NCI-H2196 (cell line): Measurements from ENCODE around the gene DDRGK1.
A peak's percentile ranks its signal among the peaks of the same experiment; 100 is the strongest.

Experiments
- DNase-seq: peaks from one replicate; lab custom pipeline; 2025; ENCODE audit not compliant: unreplicated experiment; lab: John Stamatoyannopoulos, UW

The DDRGK1 gene

GRCh38 chr20:3204124-3204794 is at the start of gene DDRGK1:
Gene DDRGK1 (minus strand): TSS chr20:3204682. CDS start chr20:3204627, 55 bp downstream.
- peak; percentile 91 for DNase-seq

- peak; percentile 36 for DNase-seq
Observed at GRCh38 chr20:3251806-3252205, 47.3 kb upstream of the DDRGK1 start.

GRCh38 chr20:3250091-3250504 is 45.6 kb upstream of the DDRGK1 start:
- no peak for DNase-seq

GRCh38 chr20:3248993-3249347 is 44.5 kb upstream of the DDRGK1 start:
- no peak for DNase-seq

DNA sequence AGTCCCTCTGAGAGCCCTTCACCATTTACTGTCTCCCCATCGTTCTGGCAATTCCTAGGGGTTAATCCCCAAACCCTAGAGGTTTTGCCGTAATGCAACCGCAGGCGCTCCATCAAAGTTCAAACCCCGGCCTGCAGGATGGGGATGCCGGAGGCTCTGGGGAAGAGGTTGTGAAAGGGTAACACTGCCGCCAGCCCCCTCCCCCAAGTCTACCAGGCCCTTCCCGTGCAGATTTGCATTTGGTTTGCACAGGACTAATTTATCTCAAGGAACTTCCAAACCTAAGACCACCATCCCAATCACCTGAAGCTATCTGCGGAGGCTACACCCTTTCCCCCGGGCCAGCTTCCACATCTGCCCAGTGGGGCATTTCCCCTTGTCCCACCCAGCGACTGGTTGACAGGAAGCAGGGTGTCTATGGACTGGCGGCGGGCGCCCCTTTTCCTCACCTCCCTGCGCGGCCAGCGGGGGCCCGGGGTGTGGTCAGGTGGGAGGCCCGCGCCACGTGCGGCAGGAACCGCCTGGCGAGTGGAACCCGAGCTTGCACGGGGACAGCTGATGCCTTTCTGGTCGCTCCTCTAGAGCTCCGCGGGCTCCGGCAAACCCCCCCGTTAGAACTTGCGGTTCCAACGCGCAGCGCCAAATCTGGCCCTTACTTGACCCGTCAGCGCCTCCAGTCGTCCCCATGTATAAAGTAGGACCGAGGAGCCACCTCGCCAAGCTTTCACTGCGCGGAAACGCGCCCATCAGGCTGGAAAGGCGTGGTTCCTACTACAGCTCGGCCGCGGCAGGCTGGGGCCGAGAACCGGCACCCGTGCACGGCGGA is 43.9 kb upstream of the DDRGK1 start:
- DNase-seq, result no peak

DNA sequence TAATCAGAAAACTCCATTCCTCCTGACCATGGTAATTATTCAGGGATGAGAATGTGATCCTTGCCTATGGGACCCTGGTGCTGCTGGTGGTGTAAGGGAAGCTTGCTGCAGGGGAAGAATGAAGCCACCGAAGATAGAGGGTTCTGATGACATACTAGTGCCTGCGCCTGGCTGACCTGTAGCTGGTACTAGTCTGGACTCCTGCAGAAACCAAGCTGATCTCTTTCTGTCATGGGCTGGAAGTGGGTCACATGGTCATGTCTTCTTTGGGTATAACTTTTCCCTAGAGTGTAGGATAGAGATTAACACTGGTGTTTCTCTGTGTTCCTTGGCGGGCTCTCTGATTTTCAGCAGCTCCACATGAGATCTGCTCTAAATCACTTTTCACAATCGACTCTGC is 43.2 kb upstream of the DDRGK1 start:
- no peak for DNase-seq

GRCh38 chr20:3246682-3247081 is 42.2 kb upstream of the DDRGK1 start:
- DNase-seq, result no peak

GRCh38 chr20:3245711-3246110 is 41.2 kb upstream of the DDRGK1 start:
- DNase-seq, result no peak

- DNase-seq, result no peak
Observed at GRCh38 chr20:3245156-3245555, 40.7 kb upstream of the DDRGK1 start.

- no peak for DNase-seq
Observed at GRCh38 chr20:3244613-3245012, 40.1 kb upstream of the DDRGK1 start.

- no peak for DNase-seq
Observed at GRCh38 chr20:3243718-3244358, 39.4 kb upstream of the DDRGK1 start.

GRCh38 chr20:3242172-3242692 is 37.8 kb upstream of the DDRGK1 start:
- no peak for DNase-seq

DNA sequence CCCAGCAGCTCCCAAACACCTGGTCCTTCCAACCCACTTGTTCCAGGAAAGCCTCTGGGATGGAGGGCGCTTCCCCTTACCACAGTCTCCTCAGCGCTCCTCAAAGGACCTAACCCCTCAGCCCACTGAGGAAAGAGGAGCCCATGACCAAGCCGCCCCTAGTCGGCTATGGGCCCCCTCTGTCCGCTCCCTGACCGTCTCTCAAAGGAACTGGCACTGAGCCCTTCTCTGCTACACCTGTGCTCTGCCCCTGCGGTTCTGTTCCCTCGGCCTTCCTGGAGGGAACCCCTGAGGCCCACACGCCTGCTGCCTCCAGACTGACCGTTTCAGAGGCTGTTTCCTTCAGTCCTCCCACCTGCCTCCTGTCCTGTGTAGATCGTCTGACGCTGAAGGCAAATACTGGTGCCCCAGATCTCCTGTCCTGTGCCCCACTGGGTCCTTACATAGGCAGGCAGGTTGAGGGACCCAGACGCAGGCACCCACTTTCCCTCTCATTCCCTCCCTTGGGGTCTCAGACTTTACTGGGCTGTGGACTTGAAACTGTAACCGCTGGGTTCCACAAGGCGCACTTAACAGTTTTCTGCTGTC is 36.4 kb upstream of the DDRGK1 start:
- no peak for DNase-seq

DNA sequence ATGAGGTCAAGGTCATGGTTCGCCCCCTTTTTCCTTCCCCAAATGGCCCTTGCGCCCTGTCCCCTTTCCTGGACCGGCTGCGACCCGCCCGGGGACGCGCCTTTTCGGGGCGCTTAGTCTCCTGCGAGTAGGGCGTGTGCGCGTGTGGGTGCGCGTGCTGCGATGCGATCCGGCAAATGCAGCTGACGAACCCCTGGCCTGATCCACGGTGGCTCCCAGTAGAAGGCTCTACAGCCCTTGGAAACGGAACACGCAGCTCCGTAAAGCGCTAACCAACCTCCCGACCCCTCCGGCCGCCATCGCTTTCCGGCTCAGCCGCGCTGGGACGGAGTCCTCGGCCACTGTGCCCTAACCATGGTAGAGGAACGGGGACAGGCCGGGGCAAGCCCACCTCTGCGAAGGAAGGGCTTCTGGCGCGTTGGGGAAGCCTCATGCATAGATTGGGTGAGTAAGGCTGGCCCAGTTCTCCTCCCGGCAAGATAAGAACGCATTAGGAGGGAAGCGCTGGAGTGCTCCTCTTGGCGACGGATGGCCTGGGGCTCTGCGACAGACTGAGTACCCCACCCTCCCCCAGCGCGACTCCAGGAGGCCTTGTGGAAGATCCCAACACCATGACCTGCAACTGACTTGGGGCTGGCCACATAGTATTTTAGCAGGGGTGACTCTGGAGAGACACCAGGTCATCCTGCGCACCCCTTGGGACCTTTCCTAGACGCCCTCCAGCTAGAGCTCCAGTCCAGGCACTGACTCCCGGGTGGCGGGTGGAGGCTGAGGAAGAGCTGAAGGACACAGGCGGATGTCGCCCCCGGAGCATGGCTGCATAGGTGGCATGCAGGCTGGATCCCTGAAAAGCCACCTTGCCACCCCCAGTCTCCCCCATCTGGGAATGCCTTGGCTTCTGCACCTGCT is 35.6 kb upstream of the DDRGK1 start:
- DNase-seq, result no peak

DNA sequence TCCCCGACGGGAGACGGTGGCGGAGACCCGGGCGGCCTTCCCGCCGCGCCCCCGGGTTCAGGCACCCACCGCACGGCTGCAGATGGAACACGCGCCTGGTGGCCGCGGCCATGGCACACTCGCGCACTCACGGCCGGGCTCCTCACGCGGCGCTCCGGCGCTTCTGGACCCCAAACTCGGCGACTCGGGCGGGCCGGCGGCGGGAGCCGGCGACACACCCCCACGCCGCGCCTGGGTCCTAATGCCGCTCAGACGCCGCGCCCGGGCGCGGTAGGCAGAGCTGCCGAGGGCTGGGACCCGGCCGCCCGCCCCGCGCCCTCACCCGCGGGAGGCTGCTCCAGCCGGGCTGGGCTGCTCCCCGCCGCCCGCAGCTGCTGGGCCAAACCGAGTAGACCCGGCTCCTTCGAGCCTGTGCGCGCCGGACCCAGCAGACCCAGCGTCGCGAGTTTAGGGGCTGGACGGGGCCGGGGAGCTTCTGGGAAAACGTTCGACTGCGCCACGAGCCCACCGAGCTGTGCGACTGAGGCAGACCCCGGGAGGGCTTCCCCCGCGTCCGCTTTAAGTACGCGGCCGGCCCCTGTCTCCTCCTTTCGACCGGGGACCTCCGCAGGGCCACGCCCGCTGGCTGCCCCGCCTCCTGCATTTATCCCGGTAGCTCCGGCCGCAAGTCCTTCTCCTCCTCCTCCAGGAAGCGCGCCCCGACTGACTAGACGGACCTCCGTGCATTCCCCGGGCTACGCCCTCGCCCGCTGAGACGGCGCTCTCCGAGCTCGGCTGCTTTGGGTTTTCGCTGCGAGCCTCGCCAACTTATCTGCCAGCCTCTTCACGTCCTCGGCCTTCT is 34.8 kb upstream of the DDRGK1 start, which contains the start of gene SLC4A11:
TSS of gene SLC4A11 (minus strand) at position 165 of the 841 bp plus-strand sequence. CDS start at position 112, 53 bp downstream.
- peak; percentile 41 for DNase-seq

GRCh38 chr20:3238616-3239025 is 34.1 kb upstream of the DDRGK1 start:
- no peak for DNase-seq

GRCh38 chr20:3237958-3238615 is 33.6 kb upstream of the DDRGK1 start:
- DNase-seq, result no peak

DNA sequence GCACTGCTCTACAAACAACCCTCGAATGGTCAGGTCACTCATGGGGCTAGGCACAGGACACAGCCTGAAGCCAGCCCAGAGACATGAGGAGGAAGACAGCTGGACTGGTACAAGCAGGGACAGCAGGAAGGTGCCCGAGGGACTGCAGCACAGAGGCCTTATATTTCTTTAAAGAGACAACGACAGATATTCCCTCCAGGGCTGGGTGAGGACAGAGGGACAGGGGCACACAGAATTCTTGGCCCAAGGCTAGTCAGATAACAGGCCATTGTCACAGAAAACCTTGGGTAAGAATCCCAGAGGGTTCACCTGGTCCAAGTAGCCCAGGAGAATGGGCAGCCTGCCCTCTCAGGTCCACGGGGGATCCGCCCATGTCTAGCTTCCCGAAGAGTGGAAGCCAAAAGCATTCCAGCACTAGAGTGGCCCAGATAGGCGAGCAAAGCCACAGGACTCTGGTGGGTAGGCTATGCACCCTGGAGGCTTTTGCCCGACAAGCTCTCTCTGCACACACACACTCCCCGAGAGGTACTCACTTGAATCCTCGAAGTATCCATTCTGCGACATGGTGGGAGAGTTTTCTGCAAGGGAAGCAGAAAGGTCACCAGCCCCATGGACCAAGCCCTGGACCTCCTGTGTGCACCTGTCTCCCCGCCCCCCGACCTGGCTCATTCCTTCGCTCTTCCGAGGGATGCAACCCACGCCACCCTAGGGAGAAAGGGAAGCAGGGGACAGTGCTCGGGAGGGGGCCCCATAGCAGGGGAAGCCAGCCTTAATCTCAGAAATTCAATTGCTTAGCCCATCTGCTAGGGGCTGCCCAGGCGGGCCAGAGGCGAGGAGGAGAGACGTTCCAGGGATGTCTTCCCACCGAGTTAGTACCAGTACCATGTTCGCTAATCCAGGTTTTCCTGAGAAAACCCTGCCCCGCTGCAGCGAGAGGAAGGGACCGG is 32.8 kb upstream of the DDRGK1 start:
- DNase-seq, result no peak
